GM23338 (cell line): Measurements from ENCODE around the gene PAGR1. TPM values are rescaled to one million over a fixed set of nuclear protein-coding genes. Genes with fewer than 3 reads are reported as not detected.

Experiments
- ETS1 ChIP-seq: IDR thresholded peaks from 2 replicates; pipeline ENCODE4 v1.6.1; 2016; ENCODE audit warnings: antibody characterized with exemption
- NANOG ChIP-seq: IDR thresholded peaks from 2 replicates; pipeline ENCODE4 v1.6.1; 2016; ENCODE audit warnings: antibody characterized with exemption, borderline replicate concordance
- POLR2AphosphoS5 ChIP-seq: IDR thresholded peaks from 2 replicates; pipeline ENCODE4 v1.6.1; 2016; ENCODE audit warnings: antibody characterized with exemption, low read depth
- REST ChIP-seq: IDR thresholded peaks from one replicate; pipeline ENCODE4 v1.6.1; 2018; ENCODE audit warnings: antibody characterized with exemption; ENCODE audit not compliant: unreplicated experiment
- STAT1 ChIP-seq: IDR thresholded peaks from one replicate; pipeline ENCODE4 v1.6.1; 2016; ENCODE audit warnings: antibody characterized with exemption; ENCODE audit not compliant: unreplicated experiment
- polyA plus RNA-seq: library from polyadenylated mRNA; unstranded; fragments of >200 nt; fragmentation: Nextera tagmentation; extraction: Ambion mirVana; gene quantifications from 2 replicates; pipeline ENCODE4 v1.2.1, GENCODE V29; 2016
- total RNA-seq: library from RNA; depleted of rRNA; stranded (reverse); fragments of >200 nt; shearing (Covaris generic); gene quantifications from 2 replicates; pipeline ENCODE4 v1.2.3, GENCODE V29; 2014
- TF ChIP-seq, protein P1 (sequence below): fragments of 250-450 bp; sonication (Bioruptor Pico); IDR thresholded peaks from 2 replicates; pipeline ENCODE4 v1.5.0; 2020; ENCODE audit warnings: mild to moderate bottlenecking, moderate library complexity

Gene PAGR1
- total and polyA plus RNA-seq, 2 experiments from 2014 or later = 67.6 to 78.7 TPM

DNA sequence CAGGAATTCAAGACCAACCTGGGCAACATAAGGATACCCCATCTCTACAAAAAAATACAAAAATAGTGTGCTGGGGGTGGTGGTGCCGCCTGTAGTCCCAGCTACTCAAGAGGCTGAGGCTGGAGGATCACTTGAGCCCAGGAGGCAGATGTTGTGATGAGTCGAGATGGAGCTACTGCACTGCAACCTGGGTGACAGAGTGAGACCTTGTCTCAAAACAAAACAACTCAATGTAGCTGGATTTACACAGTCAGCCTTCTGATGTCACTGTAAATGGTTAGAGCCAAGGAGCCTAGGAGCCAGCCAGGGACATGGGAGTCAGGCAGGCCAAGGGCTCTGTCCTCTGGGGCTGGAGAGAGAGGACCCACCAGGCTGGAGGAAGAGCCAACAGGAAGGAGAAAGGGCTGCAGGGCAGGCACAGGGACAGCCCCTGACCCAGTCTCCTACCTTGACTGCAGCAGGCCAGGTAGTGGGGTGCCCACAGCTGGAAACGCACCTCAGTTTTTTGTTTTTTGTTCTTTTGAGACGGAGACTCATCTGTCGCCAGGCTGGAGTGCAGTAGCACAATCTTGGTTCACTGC, 38.7 kb downstream of the PAGR1 start (continued):
- TF ChIP-seq, protein P1, sequence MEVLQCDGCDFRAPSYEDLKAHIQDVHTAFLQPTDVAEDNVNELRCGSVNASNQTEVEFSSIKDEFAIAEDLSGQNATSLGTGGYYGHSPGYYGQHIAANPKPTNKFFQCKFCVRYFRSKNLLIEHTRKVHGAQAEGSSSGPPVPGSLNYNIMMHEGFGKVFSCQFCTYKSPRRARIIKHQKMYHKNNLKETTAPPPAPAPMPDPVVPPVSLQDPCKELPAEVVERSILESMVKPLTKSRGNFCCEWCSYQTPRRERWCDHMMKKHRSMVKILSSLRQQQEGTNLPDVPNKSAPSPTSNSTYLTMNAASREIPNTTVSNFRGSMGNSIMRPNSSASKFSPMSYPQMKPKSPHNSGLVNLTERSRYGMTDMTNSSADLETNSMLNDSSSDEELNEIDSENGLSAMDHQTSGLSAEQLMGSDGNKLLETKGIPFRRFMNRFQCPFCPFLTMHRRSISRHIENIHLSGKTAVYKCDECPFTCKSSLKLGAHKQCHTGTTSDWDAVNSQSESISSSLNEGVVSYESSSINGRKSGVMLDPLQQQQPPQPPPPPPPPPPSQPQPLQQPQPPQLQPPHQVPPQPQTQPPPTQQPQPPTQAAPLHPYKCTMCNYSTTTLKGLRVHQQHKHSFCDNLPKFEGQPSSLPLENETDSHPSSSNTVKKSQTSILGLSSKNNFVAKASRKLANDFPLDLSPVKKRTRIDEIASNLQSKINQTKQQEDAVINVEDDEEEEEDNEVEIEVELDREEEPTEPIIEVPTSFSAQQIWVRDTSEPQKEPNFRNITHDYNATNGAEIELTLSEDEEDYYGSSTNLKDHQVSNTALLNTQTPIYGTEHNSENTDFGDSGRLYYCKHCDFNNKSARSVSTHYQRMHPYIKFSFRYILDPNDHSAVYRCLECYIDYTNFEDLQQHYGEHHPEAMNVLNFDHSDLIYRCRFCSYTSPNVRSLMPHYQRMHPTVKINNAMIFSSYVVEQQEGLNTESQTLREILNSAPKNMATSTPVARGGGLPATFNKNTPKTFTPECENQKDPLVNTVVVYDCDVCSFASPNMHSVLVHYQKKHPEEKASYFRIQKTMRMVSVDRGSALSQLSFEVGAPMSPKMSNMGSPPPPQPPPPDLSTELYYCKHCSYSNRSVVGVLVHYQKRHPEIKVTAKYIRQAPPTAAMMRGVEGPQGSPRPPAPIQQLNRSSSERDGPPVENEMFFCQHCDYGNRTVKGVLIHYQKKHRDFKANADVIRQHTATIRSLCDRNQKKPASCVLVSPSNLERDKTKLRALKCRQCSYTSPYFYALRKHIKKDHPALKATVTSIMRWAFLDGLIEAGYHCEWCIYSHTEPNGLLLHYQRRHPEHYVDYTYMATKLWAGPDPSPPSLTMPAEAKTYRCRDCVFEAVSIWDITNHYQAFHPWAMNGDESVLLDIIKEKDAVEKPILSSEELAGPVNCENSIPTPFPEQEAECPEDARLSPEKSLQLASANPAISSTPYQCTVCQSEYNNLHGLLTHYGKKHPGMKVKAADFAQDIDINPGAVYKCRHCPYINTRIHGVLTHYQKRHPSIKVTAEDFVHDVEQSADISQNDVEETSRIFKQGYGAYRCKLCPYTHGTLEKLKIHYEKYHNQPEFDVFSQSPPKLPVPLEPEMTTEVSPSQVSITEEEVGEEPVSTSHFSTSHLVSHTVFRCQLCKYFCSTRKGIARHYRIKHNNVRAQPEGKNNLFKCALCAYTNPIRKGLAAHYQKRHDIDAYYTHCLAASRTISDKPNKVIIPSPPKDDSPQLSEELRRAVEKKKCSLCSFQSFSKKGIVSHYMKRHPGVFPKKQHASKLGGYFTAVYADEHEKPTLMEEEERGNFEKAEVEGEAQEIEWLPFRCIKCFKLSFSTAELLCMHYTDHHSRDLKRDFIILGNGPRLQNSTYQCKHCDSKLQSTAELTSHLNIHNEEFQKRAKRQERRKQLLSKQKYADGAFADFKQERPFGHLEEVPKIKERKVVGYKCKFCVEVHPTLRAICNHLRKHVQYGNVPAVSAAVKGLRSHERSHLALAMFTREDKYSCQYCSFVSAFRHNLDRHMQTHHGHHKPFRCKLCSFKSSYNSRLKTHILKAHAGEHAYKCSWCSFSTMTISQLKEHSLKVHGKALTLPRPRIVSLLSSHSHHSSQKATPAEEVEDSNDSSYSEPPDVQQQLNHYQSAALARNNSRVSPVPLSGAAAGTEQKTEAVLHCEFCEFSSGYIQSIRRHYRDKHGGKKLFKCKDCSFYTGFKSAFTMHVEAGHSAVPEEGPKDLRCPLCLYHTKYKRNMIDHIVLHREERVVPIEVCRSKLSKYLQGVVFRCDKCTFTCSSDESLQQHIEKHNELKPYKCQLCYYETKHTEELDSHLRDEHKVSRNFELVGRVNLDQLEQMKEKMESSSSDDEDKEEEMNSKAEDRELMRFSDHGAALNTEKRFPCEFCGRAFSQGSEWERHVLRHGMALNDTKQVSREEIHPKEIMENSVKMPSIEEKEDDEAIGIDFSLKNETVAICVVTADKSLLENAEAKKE (CRISPR knock-in tag) = no peak
- no peak for TF ChIP-seq STAT1
- no peak for TF ChIP-seq POLR2AphosphoS5
- no peak for TF ChIP-seq ETS1
- TF ChIP-seq NANOG = no peak
- no peak for TF ChIP-seq REST
